ENCODE measurements around the gene EPB41L1.

Gene EPB41L1

DNA sequence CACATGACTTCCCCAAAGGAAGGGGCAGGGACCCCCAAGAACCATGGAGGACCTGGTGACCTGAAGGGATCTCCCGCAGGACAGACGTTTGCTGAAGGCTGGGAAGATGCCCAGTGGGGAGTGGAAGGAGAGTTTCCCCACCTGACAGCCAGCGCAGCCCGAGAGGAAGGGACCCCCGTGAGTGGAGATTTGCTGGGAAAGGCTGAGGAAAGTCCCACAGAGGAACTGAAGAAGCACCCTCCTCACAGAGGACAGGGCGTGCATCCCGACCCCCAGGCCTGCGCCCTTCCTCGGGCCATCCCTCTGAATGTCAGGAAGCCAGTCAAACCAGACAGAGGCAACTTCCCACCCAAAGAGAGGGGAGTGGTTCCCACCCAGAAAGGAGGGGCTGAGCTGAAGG lies 52.1 kb downstream of the EPB41L1 start:
- no CpG with 5 or more reads among the region's 9 CpGs for WGBS (ENCODE audit: extremely low coverage, insufficient coverage, low lambda C conversion rate)

DNA sequence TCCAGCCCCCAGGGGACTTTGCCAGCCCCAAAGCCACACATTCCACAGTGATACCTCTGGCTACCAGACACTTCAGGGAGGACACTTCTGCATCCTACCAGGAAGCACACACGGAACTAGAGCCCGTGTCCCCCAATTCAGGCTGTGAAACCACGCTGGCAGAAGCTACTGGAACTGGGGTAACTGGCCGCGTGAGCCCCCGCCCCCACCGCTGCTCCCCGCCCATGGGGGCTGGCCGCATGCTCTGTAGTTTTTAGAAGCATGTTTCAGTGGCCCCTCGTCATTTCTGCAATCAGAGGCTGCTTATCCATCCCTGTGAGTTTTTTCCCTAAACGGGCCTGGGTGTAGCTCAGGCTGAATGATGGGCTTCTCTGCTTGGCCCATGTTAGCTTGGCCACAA lies 53.1 kb downstream of the EPB41L1 start:
- no peak overlapping the region for H4K8ac ChIP-seq (ENCODE audit: low read depth, low read length)
- H2BK15ac ChIP-seq (replicated peaks; ENCODE audit: low read depth), result no peak overlapping the region
- H3K56ac ChIP-seq (ENCODE audit: low read length), result no peak overlapping the region
- DNase-seq, result no peak
- no peak overlapping the region for H3K4ac ChIP-seq (ENCODE audit: low read depth, low read length)
- H2BK120ac ChIP-seq (ENCODE audit: low read depth, low read length), result no peak overlapping the region
- no peak overlapping the region for H3K23ac ChIP-seq (ENCODE audit: low read length)
- H3K18ac ChIP-seq (ENCODE audit: low read length), result no peak overlapping the region
- H3K4me2 ChIP-seq (ENCODE audit: low read length), result no peak overlapping the region
- H3K79me1 ChIP-seq (ENCODE audit: low read length), result no peaks in the 10 kb centered on the region
- no peaks in the 10 kb centered on the region for H3K27me3 ChIP-seq (ENCODE audit: insufficient read depth, low read length, poor library complexity)
- H3K79me2 ChIP-seq (ENCODE audit: control insufficient read depth, insufficient read depth, low read length), result no peaks in the 10 kb centered on the region
- H4K5ac ChIP-seq (ENCODE audit: low read length), result no peak overlapping the region
- no CpG with 5 or more reads among the region's 11 CpGs for whole genome bisulfite sequencing (ENCODE audit: extremely low coverage, insufficient coverage, low lambda C conversion rate)
- H3K27ac ChIP-seq (ENCODE audit: low read depth, low read length), result no peak overlapping the region
- H3K4me3 ChIP-seq (ENCODE audit: low read length), result no peak overlapping the region
- no peaks in the 10 kb centered on the region for H3K36me3 ChIP-seq (ENCODE audit: control insufficient read depth, insufficient read depth, low read length)
- H3K4me1 ChIP-seq (ENCODE audit: control insufficient read depth, low read depth, low read length), result no peaks in the 10 kb centered on the region
- H2BK5ac ChIP-seq (ENCODE audit: low read length), result no peak overlapping the region
- no peak overlapping the region for H3K9ac ChIP-seq (ENCODE audit: low read length)
- H2AK5ac ChIP-seq (ENCODE audit: low read length), result no peak overlapping the region

More for the DNA sequence above, 52.1 kb downstream of the EPB41L1 start:
- Histone ChIP-seq H3K36me3 (ENCODE audit: control insufficient read depth, insufficient read depth, low read length) (no peaks in the 10 kb centered on the region), H3K27ac (ENCODE audit: low read depth, low read length) (no peak overlapping the region), H2BK5ac (ENCODE audit: low read length) (no peak overlapping the region), H2BK120ac (ENCODE audit: low read depth, low read length) (no peak overlapping the region), H3K4me2 (ENCODE audit: low read length) (no peak overlapping the region), H3K9ac (ENCODE audit: low read length) (no peak overlapping the region), H3K4me1 (ENCODE audit: control insufficient read depth, low read depth, low read length) (no peaks in the 10 kb centered on the region), H3K79me2 (ENCODE audit: control insufficient read depth, insufficient read depth, low read length) (no peaks in the 10 kb centered on the region), H3K56ac (ENCODE audit: low read length) (no peak overlapping the region), H2AK5ac (ENCODE audit: low read length) (no peak overlapping the region), H2BK15ac (replicated peaks; ENCODE audit: low read depth) (no peak overlapping the region), H3K4ac (ENCODE audit: low read depth, low read length) (no peak overlapping the region), H4K5ac (ENCODE audit: low read length) (no peak overlapping the region), H3K23ac (ENCODE audit: low read length) (no peak overlapping the region), H3K79me1 (ENCODE audit: low read length) (no peaks in the 10 kb centered on the region), H4K8ac (ENCODE audit: low read depth, low read length) (no peak overlapping the region), H3K27me3 (ENCODE audit: insufficient read depth, low read length, poor library complexity) (no peaks in the 10 kb centered on the region), H3K4me3 (ENCODE audit: low read length) (no peak overlapping the region), H3K18ac (ENCODE audit: low read length) (no peak overlapping the region)
- no peak for DNase-seq

DNA sequence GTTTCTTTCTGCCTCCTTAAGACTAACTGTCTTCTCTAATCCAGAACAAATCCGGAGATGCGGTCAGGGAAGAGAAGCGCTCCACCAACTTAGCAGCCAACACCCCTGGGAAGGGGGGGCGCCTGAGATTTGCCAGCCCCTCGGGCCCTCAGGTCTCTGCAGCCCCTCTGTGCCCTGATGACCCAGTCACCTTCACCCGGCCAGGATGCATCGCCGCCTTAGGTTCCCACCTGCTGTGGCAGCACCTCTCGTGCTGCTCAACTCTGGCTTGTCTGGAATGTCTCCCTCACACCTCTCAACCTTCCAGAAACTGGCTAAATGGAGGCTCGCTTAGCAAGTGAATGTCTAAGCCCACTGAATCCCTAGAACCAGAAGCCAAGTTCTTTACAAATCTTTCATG lies 53.7 kb downstream of the EPB41L1 start:
- H3K27me3 ChIP-seq (ENCODE audit: insufficient read depth, low read length, poor library complexity), result no peaks in the 10 kb centered on the region
- H3K36me3 ChIP-seq (ENCODE audit: control insufficient read depth, insufficient read depth, low read length), result no peaks in the 10 kb centered on the region
- H3K79me1 ChIP-seq (ENCODE audit: low read length), result no peaks in the 10 kb centered on the region
- H4K5ac ChIP-seq (ENCODE audit: low read length), result no peak overlapping the region
- no peak overlapping the region for H2BK120ac ChIP-seq (ENCODE audit: low read depth, low read length)
- H3K79me2 ChIP-seq (ENCODE audit: control insufficient read depth, insufficient read depth, low read length), result no peaks in the 10 kb centered on the region
- H2BK15ac ChIP-seq (replicated peaks; ENCODE audit: low read depth), result no peak overlapping the region
- no peak overlapping the region for H3K56ac ChIP-seq (ENCODE audit: low read length)
- no peak overlapping the region for H2AK5ac ChIP-seq (ENCODE audit: low read length)
- no peak overlapping the region for H3K23ac ChIP-seq (ENCODE audit: low read length)
- no peaks in the 10 kb centered on the region for H3K4me1 ChIP-seq (ENCODE audit: control insufficient read depth, low read depth, low read length)
- DNase-seq, result peak; percentile 22
- H3K4me3 ChIP-seq (ENCODE audit: low read length), result no peak overlapping the region
- WGBS (ENCODE audit: extremely low coverage, insufficient coverage, low lambda C conversion rate), result no CpG with 5 or more reads among the region's 10 CpGs
- H3K4me2 ChIP-seq (ENCODE audit: low read length), result no peak overlapping the region
- no peak overlapping the region for H3K9ac ChIP-seq (ENCODE audit: low read length)
- H3K27ac ChIP-seq (ENCODE audit: low read depth, low read length), result no peak overlapping the region
- no peak overlapping the region for H2BK5ac ChIP-seq (ENCODE audit: low read length)
- no peak overlapping the region for H3K4ac ChIP-seq (ENCODE audit: low read depth, low read length)
- H4K8ac ChIP-seq (ENCODE audit: low read depth, low read length), result no peak overlapping the region
- H3K18ac ChIP-seq (ENCODE audit: low read length), result no peak overlapping the region

DNA sequence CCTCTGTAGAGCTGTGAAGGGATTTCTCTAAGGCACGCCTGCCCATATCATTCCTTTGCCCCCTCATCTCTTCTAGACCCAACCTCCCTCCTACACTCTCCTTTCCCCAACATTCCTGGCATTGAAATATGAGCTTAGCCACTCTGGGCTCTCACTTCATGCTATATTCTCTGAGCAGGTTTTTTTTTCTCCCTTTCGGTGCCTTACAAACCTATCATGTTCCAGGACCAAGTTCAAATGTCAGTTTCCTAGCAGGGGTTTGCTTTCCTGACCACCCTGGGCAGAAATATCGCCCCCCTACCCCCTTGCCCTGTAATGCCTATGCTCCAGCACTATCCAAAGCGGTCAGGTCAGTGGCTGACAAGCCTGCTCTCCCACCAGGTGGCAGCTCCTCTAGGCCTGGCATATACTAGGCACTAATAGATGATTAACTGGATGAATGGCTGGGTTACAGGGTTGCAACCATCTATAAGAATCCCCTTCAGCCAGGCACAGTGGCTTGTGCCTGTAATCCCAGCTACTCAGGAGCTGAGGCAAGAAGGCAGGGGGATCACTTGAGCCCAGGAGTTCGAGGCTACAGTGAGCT lies 56.0 kb downstream of the EPB41L1 start:
- Histone ChIP-seq H3K4ac (ENCODE audit: low read depth, low read length) (no peak overlapping the region), H3K36me3 (ENCODE audit: control insufficient read depth, insufficient read depth, low read length) (no peaks in the 10 kb centered on the region), H3K79me2 (ENCODE audit: control insufficient read depth, insufficient read depth, low read length) (no peaks in the 10 kb centered on the region), H3K4me3 (ENCODE audit: low read length) (no peak overlapping the region), H3K56ac (ENCODE audit: low read length) (no peak overlapping the region), H3K9ac (ENCODE audit: low read length) (no peak overlapping the region), H2BK120ac (ENCODE audit: low read depth, low read length) (no peak overlapping the region), H2BK5ac (ENCODE audit: low read length) (no peak overlapping the region), H2BK15ac (replicated peaks; ENCODE audit: low read depth) (no peak overlapping the region), H3K27ac (ENCODE audit: low read depth, low read length) (no peak overlapping the region), H4K5ac (ENCODE audit: low read length) (no peak overlapping the region), H3K4me2 (ENCODE audit: low read length) (no peak overlapping the region), H2AK5ac (ENCODE audit: low read length) (no peak overlapping the region), H3K18ac (ENCODE audit: low read length) (no peak overlapping the region), H3K27me3 (ENCODE audit: insufficient read depth, low read length, poor library complexity) (no peaks in the 10 kb centered on the region), H3K79me1 (ENCODE audit: low read length) (no peaks in the 10 kb centered on the region), H4K8ac (ENCODE audit: low read depth, low read length) (no peak overlapping the region), H3K4me1 (ENCODE audit: control insufficient read depth, low read depth, low read length) (no peaks in the 10 kb centered on the region), H3K23ac (ENCODE audit: low read length) (no peak overlapping the region)
- DNase-seq, result no peak
- no CpG with 5 or more reads among the region's 5 CpGs for WGBS (ENCODE audit: extremely low coverage, insufficient coverage, low lambda C conversion rate)

DNA sequence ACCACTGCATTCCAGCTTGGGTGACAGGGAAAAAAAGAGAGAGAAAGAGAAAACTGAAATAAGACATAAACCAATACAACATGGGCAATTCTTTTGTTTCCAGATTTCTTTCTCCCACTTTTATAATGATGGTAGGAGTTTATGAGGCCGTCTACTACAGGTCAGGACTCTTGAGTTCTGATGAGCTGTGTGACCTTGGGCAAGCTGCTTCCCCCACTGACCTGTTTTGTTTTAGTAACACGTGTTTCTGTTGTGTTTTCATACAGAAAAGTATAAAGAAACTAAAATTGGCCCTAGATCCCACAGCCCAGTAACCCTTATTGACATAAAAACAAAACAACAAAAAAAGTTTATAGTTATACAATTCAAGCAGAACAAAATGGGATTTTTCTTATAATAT lies 58.8 kb downstream of the EPB41L1 start:
- no peak overlapping the region for H3K18ac ChIP-seq (ENCODE audit: low read length)
- H3K4me1 ChIP-seq (ENCODE audit: control insufficient read depth, low read depth, low read length), result no peaks in the 10 kb centered on the region
- H3K56ac ChIP-seq (ENCODE audit: low read length), result no peak overlapping the region
- no peak overlapping the region for H4K5ac ChIP-seq (ENCODE audit: low read length)
- no peak overlapping the region for H2AK5ac ChIP-seq (ENCODE audit: low read length)
- H2BK5ac ChIP-seq (ENCODE audit: low read length), result no peak overlapping the region
- H2BK120ac ChIP-seq (ENCODE audit: low read depth, low read length), result no peak overlapping the region
- H4K8ac ChIP-seq (ENCODE audit: low read depth, low read length), result no peak overlapping the region
- no peak for DNase-seq
- H3K4me3 ChIP-seq (ENCODE audit: low read length), result no peak overlapping the region
- H3K36me3 ChIP-seq (ENCODE audit: control insufficient read depth, insufficient read depth, low read length), result no peaks in the 10 kb centered on the region
- no CpG with 5 or more reads among the region's 2 CpGs for WGBS (ENCODE audit: extremely low coverage, insufficient coverage, low lambda C conversion rate)
- H3K27me3 ChIP-seq (ENCODE audit: insufficient read depth, low read length, poor library complexity), result no peaks in the 10 kb centered on the region
- no peak overlapping the region for H3K4ac ChIP-seq (ENCODE audit: low read depth, low read length)
- H3K27ac ChIP-seq (ENCODE audit: low read depth, low read length), result no peak overlapping the region
- H3K4me2 ChIP-seq (ENCODE audit: low read length), result no peak overlapping the region
- H2BK15ac ChIP-seq (replicated peaks; ENCODE audit: low read depth), result no peak overlapping the region
- no peak overlapping the region for H3K23ac ChIP-seq (ENCODE audit: low read length)
- no peak overlapping the region for H3K9ac ChIP-seq (ENCODE audit: low read length)
- no peaks in the 10 kb centered on the region for H3K79me2 ChIP-seq (ENCODE audit: control insufficient read depth, insufficient read depth, low read length)
- H3K79me1 ChIP-seq (ENCODE audit: low read length), result no peaks in the 10 kb centered on the region

DNA sequence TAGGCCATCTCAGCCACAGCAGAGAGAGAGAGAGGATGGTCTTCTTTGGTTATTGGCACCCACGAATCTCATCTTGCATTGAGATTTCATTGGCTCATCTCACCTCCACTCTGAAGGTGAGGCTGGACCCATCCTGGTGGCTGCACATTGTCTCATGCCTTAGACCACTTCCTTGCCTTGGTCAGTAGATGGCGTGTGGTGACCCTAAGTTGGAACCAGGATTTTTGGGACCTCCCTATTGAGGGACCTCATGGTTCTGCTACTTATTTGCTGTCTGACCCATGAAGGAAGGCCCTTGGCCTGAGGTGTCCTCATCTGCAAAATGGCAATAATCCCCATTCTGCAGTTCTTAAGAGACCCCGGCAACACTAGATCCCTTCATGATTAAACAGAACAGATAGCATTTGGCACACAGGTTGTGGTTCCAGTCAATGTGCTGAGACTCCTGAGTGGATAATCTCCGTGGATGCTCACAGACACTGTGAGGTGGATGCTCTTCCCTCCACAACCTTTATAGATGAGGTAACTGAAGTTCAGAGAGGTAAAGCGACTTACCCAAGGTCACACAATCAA lies 60.2 kb downstream of the EPB41L1 start:
- H2BK5ac ChIP-seq (ENCODE audit: low read length), result no peak overlapping the region
- H3K4me2 ChIP-seq (ENCODE audit: low read length), result no peak overlapping the region
- H2AK5ac ChIP-seq (ENCODE audit: low read length), result no peak overlapping the region
- H2BK120ac ChIP-seq (ENCODE audit: low read depth, low read length), result no peak overlapping the region
- H4K5ac ChIP-seq (ENCODE audit: low read length), result no peak overlapping the region
- WGBS (ENCODE audit: extremely low coverage, insufficient coverage, low lambda C conversion rate), result no CpG with 5 or more reads among the region's 5 CpGs
- no peak overlapping the region for H3K18ac ChIP-seq (ENCODE audit: low read length)
- no peaks in the 10 kb centered on the region for H3K79me2 ChIP-seq (ENCODE audit: control insufficient read depth, insufficient read depth, low read length)
- no peak overlapping the region for H3K4me3 ChIP-seq (ENCODE audit: low read length)
- H4K8ac ChIP-seq (ENCODE audit: low read depth, low read length), result no peak overlapping the region
- H3K36me3 ChIP-seq (ENCODE audit: control insufficient read depth, insufficient read depth, low read length), result no peaks in the 10 kb centered on the region
- H3K27me3 ChIP-seq (ENCODE audit: insufficient read depth, low read length, poor library complexity), result no peaks in the 10 kb centered on the region
- H2BK15ac ChIP-seq (replicated peaks; ENCODE audit: low read depth), result no peak overlapping the region
- H3K4ac ChIP-seq (ENCODE audit: low read depth, low read length), result no peak overlapping the region
- DNase-seq, result peak; percentile 69
- H3K23ac ChIP-seq (ENCODE audit: low read length), result no peak overlapping the region
- H3K27ac ChIP-seq (ENCODE audit: low read depth, low read length), result no peak overlapping the region
- no peaks in the 10 kb centered on the region for H3K4me1 ChIP-seq (ENCODE audit: control insufficient read depth, low read depth, low read length)
- H3K79me1 ChIP-seq (ENCODE audit: low read length), result no peaks in the 10 kb centered on the region
- H3K9ac ChIP-seq (ENCODE audit: low read length), result no peak overlapping the region
- no peak overlapping the region for H3K56ac ChIP-seq (ENCODE audit: low read length)

Measured in mesendoderm (in vitro differentiated cells).